ENCODE measurements around the gene ANKS3. TPM values are rescaled to one million over a fixed set of nuclear protein-coding genes. Genes with fewer than 3 reads are reported as not detected.
"Not testable (repeated sequence)": the region's sequence is repeated elsewhere in the genome, so short reads cannot be mapped to it uniquely, and the experiment has no call there.

Gene ANKS3
- total RNA-seq, 5 donors from 2014 or later (not counting 1 experiment from before 2014, with no cell fraction given) = 24.2 to 37.1 (median 32.2) TPM

DNA sequence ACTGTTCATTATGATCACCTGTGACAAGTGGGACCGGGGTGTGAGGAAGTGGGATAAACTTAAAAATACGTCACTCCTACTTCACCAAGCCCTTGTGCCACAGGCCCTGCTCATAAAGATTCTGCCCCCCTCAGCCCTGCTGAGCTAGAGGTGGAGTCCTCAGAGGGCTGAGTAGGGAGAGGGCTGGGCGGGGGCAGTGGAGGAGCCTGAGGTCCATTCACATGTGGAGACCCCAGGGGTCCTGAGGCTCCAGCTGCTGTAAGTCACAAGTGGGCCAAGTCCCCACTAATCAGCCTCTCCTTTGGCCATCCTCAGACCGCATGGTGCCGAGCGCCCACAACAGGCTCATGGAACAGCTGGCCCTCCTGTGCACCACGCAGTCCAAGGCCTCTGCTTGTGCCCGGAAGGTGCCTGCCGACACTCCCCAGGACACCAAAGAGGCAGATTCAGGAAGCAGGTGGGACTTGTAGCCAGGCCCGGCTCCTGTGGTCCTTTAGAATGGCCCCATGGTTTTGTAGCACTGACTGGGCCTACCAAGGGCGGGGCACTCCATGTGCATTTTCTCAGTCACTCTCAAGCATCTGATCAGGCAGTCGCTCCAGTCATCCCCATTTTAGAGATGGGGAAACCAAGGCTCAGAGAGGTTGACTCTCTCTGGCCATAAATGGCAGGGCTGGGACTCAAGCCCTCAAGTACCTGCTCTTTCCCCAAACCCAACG lies 10.6 kb upstream of the ANKS3 start:
- Histone ChIP-seq H3K27ac (ENCODE audit: low read length) (no peak overlapping the region), H3K27me3 (replicated peaks in 1 of 2; ENCODE audit: control insufficient read depth in 2 of 2, extremely low read depth in 1 of 2, insufficient read depth in 2 of 2, low read length in 1 of 2) (peaks cover 0 to 15% of the 10 kb centered on the region in 2 experiments), H3K4me3 (ENCODE audit: control insufficient read depth in 1 of 2, extremely low read depth in 1 of 2, low read length in 1 of 2) (no peak overlapping the region), H3K4me1 (ENCODE audit: control insufficient read depth in 1 of 2, extremely low read depth in 1 of 2, insufficient read depth in 2 of 2, low read length in 2 of 2) (peaks cover 0 to 33% of the 10 kb centered on the region in 2 experiments), H3K9me3 (no peaks in the 10 kb centered on the region), H3K36me3 (ENCODE audit: control insufficient read depth in 2 of 2, extremely low read depth in 1 of 2, insufficient read depth in 1 of 2, low read length in 1 of 2) (no peaks in the 10 kb centered on the region)
- CTCF ChIA-PET = interaction anchor here in 1 of 2 donors (0.7 kb wide), 1 partner anchor 194 kb away, joined by 3 read pairs; no protein-coding TSS in a partner anchor
- POLR2A ChIA-PET = interaction anchor here (0.5 kb wide), 2 partner anchors 58 to 1178 kb away, joined by 3 read pairs; no protein-coding TSS in a partner anchor
- H3K9me3 Mint-ChIP-seq = no peaks in the 10 kb centered on the region
- H3K27me3 Mint-ChIP-seq = no peaks in the 10 kb centered on the region
- 89% methylated on average over 9 of the region's 13 CpGs for WGBS (ENCODE audit: insufficient coverage)
- no peak for DNase-seq
- H3K27ac Mint-ChIP-seq = no peak overlapping the region
- no peak for ATAC-seq (replicated peaks in 1 of 4)
- peaks cover 21 to 29% (median 26%) of the 10 kb centered on the region in 3 donors for H3K4me1 Mint-ChIP-seq
- peak overlapping the region in 1 of 3 donors; percentile 71 for H3K4me3 Mint-ChIP-seq
- no peaks in the 10 kb centered on the region for H3K36me3 Mint-ChIP-seq

DNA sequence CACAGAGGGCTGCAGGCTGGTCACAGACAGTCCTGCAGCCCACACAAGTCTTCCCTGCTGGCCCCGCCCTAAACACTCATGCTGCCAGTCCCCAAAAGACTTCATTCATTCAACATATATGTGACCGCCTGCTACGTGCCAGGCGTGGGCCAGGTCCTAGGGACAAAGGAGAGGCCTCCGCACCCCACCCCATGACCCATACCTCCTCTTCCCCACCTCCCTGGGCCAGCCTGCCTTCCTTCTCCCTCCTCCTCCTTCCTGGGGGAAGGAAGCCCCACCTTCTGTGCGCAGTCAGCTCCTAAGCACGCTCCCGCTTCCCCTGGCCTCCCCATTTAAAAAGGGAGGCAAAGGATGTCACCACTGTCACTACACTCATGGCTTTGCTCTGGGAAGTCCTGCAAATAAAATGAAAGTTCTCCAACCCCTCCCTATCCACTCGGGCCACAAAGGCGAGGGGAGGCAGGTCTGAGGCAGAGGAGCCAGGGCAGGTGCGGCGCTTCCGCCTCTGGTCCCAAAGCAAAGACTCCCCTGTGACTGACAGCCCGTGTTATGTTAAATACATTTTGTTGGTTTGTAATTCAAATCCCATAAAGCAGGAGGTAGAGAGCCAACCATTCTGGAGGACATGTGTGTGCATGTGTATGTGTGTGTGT lies 9.3 kb upstream of the ANKS3 start:
- Histone ChIP-seq H3K4me3 (ENCODE audit: control insufficient read depth in 1 of 2, extremely low read depth in 1 of 2, low read length in 1 of 2) (no peak overlapping the region), H3K27ac (ENCODE audit: low read length) (no peak overlapping the region), H3K9me3 (no peaks in the 10 kb centered on the region), H3K27me3 (replicated peaks in 1 of 2; ENCODE audit: control insufficient read depth in 2 of 2, extremely low read depth in 1 of 2, insufficient read depth in 2 of 2, low read length in 1 of 2) (peaks cover 0 to 18% of the 10 kb centered on the region in 2 experiments), H3K36me3 (ENCODE audit: control insufficient read depth in 2 of 2, extremely low read depth in 1 of 2, insufficient read depth in 1 of 2, low read length in 1 of 2) (no peaks in the 10 kb centered on the region), H3K4me1 (ENCODE audit: control insufficient read depth in 1 of 2, extremely low read depth in 1 of 2, insufficient read depth in 2 of 2, low read length in 2 of 2) (peaks cover 0 to 28% of the 10 kb centered on the region in 2 experiments)
- WGBS (ENCODE audit: insufficient coverage) = 53% methylated on average over 6 of the region's 14 CpGs
- peak overlapping the region; percentile 43 to 71 (median 44) for H3K4me3 Mint-ChIP-seq
- ChIA-PET CTCF (no interaction called here), POLR2A (no interaction called here)
- DNase-seq = no peak
- no peaks in the 10 kb centered on the region for H3K27me3 Mint-ChIP-seq
- ATAC-seq (replicated peaks in 1 of 4) = peak in 1 of 4 experiments; percentile 11
- peaks cover 17 to 24% (median 19%) of the 10 kb centered on the region in 3 donors for H3K4me1 Mint-ChIP-seq
- no peaks in the 10 kb centered on the region for H3K36me3 Mint-ChIP-seq
- no peaks in the 10 kb centered on the region for H3K9me3 Mint-ChIP-seq
- H3K27ac Mint-ChIP-seq = peak overlapping the region in 1 of 2 donors; percentile 36

DNA sequence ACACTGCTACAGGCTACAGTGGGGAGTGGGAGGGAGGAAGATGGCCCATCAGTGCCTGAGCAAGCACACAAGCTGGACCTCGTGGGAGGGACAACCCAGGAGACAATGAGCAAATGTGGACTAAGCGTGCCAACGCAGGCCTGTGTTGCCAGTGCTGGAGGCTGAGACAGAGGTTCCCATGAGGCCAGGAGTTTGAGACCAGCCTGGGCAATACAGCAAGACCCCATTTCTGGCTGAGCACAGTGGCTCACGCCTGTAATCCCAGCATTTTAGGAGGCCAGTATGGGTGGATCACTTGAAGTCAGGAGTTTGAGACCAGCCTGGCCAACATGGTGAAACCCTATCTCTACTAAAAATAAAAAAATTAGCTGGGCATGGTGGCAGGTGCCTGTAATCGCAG lies 4.3 kb upstream of the ANKS3 start:
- H3K36me3 Mint-ChIP-seq; H3K9me3 Mint-ChIP-seq; H3K36me3 ChIP-seq (ENCODE audit: control insufficient read depth in 2 of 2, extremely low read depth in 1 of 2, insufficient read depth in 1 of 2, low read length in 1 of 2); H3K27ac Mint-ChIP-seq; H3K9me3 ChIP-seq; H3K4me3 ChIP-seq (ENCODE audit: control insufficient read depth in 1 of 2, extremely low read depth in 1 of 2, low read length in 1 of 2); H3K4me3 Mint-ChIP-seq; H3K27me3 Mint-ChIP-seq; POLR2A ChIA-PET; ATAC-seq (replicated peaks in 1 of 4); DNase-seq; H3K27ac ChIP-seq (ENCODE audit: low read length): not testable (repeated sequence)
- CTCF ChIA-PET = interaction anchor here in 1 of 2 donors (0.7 kb wide), 1 partner anchor 365 kb away, joined by 3 read pairs; no protein-coding TSS in a partner anchor
- peaks cover 11 to 25% (median 15%) of the 10 kb centered on the region in 3 donors for H3K4me1 Mint-ChIP-seq
- WGBS (ENCODE audit: insufficient coverage) = 78% methylated on average over 3 of the region's 5 CpGs
- Histone ChIP-seq H3K4me1 (ENCODE audit: control insufficient read depth in 1 of 2, extremely low read depth in 1 of 2, insufficient read depth in 2 of 2, low read length in 2 of 2) (peaks cover 8 to 20% of the 10 kb centered on the region in 2 experiments), H3K27me3 (replicated peaks in 1 of 2; ENCODE audit: control insufficient read depth in 2 of 2, extremely low read depth in 1 of 2, insufficient read depth in 2 of 2, low read length in 1 of 2) (peaks cover 0 to 20% of the 10 kb centered on the region in 2 experiments)

DNA sequence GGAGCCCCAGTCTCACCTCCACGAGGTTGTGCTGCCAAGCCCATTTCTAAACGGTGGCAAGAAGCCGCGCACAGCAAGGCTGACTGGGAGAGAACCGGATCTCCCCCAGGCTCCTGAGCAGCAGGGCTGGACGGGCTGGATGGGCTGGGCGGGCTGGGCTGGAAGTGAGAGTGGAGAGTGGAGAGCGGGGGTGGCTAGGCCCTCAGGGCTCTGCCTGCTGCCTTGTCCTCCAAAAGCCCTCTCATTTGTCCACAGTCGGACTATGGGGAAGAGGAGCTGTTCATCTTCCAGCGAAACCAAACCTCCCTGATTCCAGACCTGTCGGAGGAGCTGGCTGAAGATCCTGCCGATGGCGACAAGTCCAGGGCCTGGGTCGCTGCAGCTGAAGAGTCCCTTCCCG lies 3.5 kb upstream of the ANKS3 start:
- Histone ChIP-seq H3K27ac (ENCODE audit: low read length) (no peak overlapping the region), H3K4me1 (ENCODE audit: control insufficient read depth in 1 of 2, extremely low read depth in 1 of 2, insufficient read depth in 2 of 2, low read length in 2 of 2) (peaks cover 9 to 21% of the 10 kb centered on the region in 2 experiments), H3K9me3 (no peaks in the 10 kb centered on the region), H3K36me3 (ENCODE audit: control insufficient read depth in 2 of 2, extremely low read depth in 1 of 2, insufficient read depth in 1 of 2, low read length in 1 of 2) (no peaks in the 10 kb centered on the region), H3K27me3 (replicated peaks in 1 of 2; ENCODE audit: control insufficient read depth in 2 of 2, extremely low read depth in 1 of 2, insufficient read depth in 2 of 2, low read length in 1 of 2) (peaks cover 0 to 16% of the 10 kb centered on the region in 2 experiments), H3K4me3 (ENCODE audit: control insufficient read depth in 1 of 2, extremely low read depth in 1 of 2, low read length in 1 of 2) (no peak overlapping the region)
- no peaks in the 10 kb centered on the region for H3K36me3 Mint-ChIP-seq
- H3K4me3 Mint-ChIP-seq = no peak overlapping the region
- DNase-seq = no peak
- no peak for ATAC-seq (replicated peaks in 1 of 4)
- H3K27me3 Mint-ChIP-seq = peaks cover 0 to 5% of the 10 kb centered on the region in 2 donors
- 96% methylated on average over 9 of the region's 15 CpGs for WGBS (ENCODE audit: insufficient coverage)
- POLR2A ChIA-PET = interaction anchor here in 1 of 2 donors (0.7 kb wide), 1 partner anchor 189 kb away, joined by 5 read pairs; no protein-coding TSS in a partner anchor
- H3K27ac Mint-ChIP-seq = no peak overlapping the region
- H3K9me3 Mint-ChIP-seq = no peaks in the 10 kb centered on the region
- H3K4me1 Mint-ChIP-seq = peaks cover 15 to 24% (median 19%) of the 10 kb centered on the region in 3 donors
- CTCF ChIA-PET = no interaction called here

DNA sequence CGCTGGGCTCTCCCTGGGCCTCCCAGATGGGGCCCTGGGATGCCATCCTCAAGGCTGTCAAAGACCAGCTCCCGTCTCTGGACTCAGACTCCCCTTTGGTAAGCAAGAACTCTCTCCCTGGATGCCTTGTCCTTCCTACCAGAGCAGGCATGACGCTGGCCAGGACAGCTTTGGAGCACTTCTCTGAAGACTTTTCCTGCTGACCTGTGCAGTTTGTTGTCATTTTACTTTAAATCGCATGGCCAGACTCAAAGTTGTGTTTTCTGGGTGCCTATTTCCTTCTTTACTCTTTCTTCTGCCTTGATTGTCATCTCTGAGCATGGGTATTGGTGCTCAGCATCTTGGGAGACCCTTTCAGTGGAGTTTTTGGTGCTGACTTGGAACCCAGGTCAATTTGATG lies 2.5 kb upstream of the ANKS3 start:
- WGBS (ENCODE audit: insufficient coverage) = 94% methylated on average over 4 of the region's 4 CpGs
- Mint-ChIP-seq H3K9me3 (no peaks in the 10 kb centered on the region), H3K27me3 (peaks cover 0 to 5% of the 10 kb centered on the region in 2 donors), H3K4me1 (peaks cover 15 to 30% (median 20%) of the 10 kb centered on the region in 3 donors), H3K27ac (peak overlapping the region in 1 of 2 donors; percentile 55), H3K4me3 (peak overlapping the region in 1 of 3 donors; percentile 53), H3K36me3 (no peaks in the 10 kb centered on the region)
- CTCF ChIA-PET = no interaction called here
- H3K27ac ChIP-seq (ENCODE audit: low read length) = no peak overlapping the region
- H3K4me1 ChIP-seq (ENCODE audit: control insufficient read depth in 1 of 2, extremely low read depth in 1 of 2, insufficient read depth in 2 of 2, low read length in 2 of 2) = peaks cover 9 to 23% of the 10 kb centered on the region in 2 experiments
- no peak for ATAC-seq (replicated peaks in 1 of 4)
- no peak for DNase-seq
- H3K27me3 ChIP-seq (replicated peaks in 1 of 2; ENCODE audit: control insufficient read depth in 2 of 2, extremely low read depth in 1 of 2, insufficient read depth in 2 of 2, low read length in 1 of 2) = peaks cover 0 to 16% of the 10 kb centered on the region in 2 experiments
- H3K36me3 ChIP-seq (ENCODE audit: control insufficient read depth in 2 of 2, extremely low read depth in 1 of 2, insufficient read depth in 1 of 2, low read length in 1 of 2) = peaks cover 0 to 3% of the 10 kb centered on the region in 2 donors
- H3K9me3 ChIP-seq = no peaks in the 10 kb centered on the region
- H3K4me3 ChIP-seq (ENCODE audit: control insufficient read depth in 1 of 2, extremely low read depth in 1 of 2, low read length in 1 of 2) = no peak overlapping the region
- POLR2A ChIA-PET = no interaction called here
